Measurements from ENCODE around the gene ZNF668. TPM values are rescaled to one million over a fixed set of nuclear protein-coding genes. Genes with fewer than 3 reads are reported as not detected.

ZNF668 gene
- total and polyA plus RNA-seq, 2 of the 8 experiments (the other 6 are each of a cell fraction or from before 2014, with no cell fraction given) = 14.0 to 14.3 TPM

DNA sequence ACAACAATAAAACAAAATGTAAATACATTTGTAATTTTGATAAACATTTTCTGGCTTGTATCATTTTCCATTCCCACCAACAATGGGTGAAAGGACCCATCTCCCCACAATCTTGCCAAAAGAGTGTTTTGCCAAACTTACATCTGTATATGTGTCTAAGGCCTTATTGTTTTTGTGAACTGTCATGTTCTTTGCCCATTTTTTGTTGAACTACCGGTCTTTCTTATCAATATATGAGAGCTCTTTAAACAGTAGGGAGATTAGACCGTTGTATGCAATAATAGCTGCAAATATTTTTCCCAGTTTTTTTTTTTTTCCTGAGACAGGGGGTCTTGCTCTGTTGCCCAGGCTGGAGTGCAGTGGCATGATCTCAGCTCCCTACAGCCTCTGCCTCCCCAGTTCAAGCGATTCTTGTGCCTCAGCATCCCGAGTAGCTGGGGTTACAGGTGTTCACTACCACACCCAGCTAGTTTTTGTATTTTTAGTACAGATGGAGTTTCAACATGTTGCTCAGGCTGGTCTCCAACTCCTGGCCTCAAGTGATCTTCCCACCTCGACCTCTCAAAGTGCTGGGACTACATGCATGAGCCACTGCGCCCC lies 50.3 kb downstream of the ZNF668 start (continued):
- TF ChIP-seq, protein P1, sequence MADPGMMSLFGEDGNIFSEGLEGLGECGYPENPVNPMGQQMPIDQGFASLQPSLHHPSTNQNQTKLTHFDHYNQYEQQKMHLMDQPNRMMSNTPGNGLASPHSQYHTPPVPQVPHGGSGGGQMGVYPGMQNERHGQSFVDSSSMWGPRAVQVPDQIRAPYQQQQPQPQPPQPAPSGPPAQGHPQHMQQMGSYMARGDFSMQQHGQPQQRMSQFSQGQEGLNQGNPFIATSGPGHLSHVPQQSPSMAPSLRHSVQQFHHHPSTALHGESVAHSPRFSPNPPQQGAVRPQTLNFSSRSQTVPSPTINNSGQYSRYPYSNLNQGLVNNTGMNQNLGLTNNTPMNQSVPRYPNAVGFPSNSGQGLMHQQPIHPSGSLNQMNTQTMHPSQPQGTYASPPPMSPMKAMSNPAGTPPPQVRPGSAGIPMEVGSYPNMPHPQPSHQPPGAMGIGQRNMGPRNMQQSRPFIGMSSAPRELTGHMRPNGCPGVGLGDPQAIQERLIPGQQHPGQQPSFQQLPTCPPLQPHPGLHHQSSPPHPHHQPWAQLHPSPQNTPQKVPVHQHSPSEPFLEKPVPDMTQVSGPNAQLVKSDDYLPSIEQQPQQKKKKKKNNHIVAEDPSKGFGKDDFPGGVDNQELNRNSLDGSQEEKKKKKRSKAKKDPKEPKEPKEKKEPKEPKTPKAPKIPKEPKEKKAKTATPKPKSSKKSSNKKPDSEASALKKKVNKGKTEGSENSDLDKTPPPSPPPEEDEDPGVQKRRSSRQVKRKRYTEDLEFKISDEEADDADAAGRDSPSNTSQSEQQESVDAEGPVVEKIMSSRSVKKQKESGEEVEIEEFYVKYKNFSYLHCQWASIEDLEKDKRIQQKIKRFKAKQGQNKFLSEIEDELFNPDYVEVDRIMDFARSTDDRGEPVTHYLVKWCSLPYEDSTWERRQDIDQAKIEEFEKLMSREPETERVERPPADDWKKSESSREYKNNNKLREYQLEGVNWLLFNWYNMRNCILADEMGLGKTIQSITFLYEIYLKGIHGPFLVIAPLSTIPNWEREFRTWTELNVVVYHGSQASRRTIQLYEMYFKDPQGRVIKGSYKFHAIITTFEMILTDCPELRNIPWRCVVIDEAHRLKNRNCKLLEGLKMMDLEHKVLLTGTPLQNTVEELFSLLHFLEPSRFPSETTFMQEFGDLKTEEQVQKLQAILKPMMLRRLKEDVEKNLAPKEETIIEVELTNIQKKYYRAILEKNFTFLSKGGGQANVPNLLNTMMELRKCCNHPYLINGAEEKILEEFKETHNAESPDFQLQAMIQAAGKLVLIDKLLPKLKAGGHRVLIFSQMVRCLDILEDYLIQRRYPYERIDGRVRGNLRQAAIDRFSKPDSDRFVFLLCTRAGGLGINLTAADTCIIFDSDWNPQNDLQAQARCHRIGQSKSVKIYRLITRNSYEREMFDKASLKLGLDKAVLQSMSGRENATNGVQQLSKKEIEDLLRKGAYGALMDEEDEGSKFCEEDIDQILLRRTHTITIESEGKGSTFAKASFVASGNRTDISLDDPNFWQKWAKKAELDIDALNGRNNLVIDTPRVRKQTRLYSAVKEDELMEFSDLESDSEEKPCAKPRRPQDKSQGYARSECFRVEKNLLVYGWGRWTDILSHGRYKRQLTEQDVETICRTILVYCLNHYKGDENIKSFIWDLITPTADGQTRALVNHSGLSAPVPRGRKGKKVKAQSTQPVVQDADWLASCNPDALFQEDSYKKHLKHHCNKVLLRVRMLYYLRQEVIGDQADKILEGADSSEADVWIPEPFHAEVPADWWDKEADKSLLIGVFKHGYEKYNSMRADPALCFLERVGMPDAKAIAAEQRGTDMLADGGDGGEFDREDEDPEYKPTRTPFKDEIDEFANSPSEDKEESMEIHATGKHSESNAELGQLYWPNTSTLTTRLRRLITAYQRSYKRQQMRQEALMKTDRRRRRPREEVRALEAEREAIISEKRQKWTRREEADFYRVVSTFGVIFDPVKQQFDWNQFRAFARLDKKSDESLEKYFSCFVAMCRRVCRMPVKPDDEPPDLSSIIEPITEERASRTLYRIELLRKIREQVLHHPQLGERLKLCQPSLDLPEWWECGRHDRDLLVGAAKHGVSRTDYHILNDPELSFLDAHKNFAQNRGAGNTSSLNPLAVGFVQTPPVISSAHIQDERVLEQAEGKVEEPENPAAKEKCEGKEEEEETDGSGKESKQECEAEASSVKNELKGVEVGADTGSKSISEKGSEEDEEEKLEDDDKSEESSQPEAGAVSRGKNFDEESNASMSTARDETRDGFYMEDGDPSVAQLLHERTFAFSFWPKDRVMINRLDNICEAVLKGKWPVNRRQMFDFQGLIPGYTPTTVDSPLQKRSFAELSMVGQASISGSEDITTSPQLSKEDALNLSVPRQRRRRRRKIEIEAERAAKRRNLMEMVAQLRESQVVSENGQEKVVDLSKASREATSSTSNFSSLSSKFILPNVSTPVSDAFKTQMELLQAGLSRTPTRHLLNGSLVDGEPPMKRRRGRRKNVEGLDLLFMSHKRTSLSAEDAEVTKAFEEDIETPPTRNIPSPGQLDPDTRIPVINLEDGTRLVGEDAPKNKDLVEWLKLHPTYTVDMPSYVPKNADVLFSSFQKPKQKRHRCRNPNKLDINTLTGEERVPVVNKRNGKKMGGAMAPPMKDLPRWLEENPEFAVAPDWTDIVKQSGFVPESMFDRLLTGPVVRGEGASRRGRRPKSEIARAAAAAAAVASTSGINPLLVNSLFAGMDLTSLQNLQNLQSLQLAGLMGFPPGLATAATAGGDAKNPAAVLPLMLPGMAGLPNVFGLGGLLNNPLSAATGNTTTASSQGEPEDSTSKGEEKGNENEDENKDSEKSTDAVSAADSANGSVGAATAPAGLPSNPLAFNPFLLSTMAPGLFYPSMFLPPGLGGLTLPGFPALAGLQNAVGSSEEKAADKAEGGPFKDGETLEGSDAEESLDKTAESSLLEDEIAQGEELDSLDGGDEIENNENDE (IDR thresholded peaks at IDR 0.05; ENCODE audit: insufficient replicate concordance, low read length) = no peak
- TF ChIP-seq NANOG (IDR thresholded peaks at IDR 0.05; ENCODE audit: insufficient read depth, low read depth, low read length, poor library complexity, severe bottlenecking) (no peak), SRF (IDR thresholded peaks at IDR 0.05; ENCODE audit: low read depth, low read length) (no peak), YY1 (IDR thresholded peaks at IDR 0.05; ENCODE audit: low read depth, low read length) (no peak), BRCA1 (IDR thresholded peaks at IDR 0.05; ENCODE audit: low read depth, low read length) (no peak), GTF2F1 (IDR thresholded peaks at IDR 0.05; ENCODE audit: borderline replicate concordance, low read depth, low read length) (no peak), POU5F1 (IDR thresholded peaks at IDR 0.05; ENCODE audit: low read depth, low read length) (no peak), EGR1 (IDR thresholded peaks at IDR 0.05; ENCODE audit: borderline replicate concordance, low read depth, low read length) (no peak), RNF2 (IDR thresholded peaks at IDR 0.05; ENCODE audit: borderline replicate concordance, low read depth, low read length, missing control alignments, poor library complexity, severe bottlenecking) (no peak), SIRT6 (IDR thresholded peaks at IDR 0.05; ENCODE audit: low read length) (no peak)
